GM10266 (cell line): ENCODE results near the gene SLC44A3.
"Not testable (repeated sequence)": the region's sequence is repeated elsewhere in the genome, so short reads cannot be mapped to it uniquely, and the experiment has no call there.

Experiments
- DNase-seq: peaks from one replicate; pipeline ENCODE4 v3.0.0; 2012; ENCODE audit errors: extremely low spot score
- TF ChIP-seq, protein P1 (sequence below): IDR thresholded peaks from 2 replicates; pipeline ENCODE4 v1.5.1; 2012; ENCODE audit warnings: mild to moderate bottlenecking, low read depth; ENCODE audit not compliant: control insufficient read depth, insufficient read depth; ENCODE audit errors: missing control alignments

The SLC44A3 gene

GRCh38 chr1:94832931-94833585, 12.9 kb downstream of the SLC44A3 start:
- no peak for DNase-seq
- TF ChIP-seq, protein P1, sequence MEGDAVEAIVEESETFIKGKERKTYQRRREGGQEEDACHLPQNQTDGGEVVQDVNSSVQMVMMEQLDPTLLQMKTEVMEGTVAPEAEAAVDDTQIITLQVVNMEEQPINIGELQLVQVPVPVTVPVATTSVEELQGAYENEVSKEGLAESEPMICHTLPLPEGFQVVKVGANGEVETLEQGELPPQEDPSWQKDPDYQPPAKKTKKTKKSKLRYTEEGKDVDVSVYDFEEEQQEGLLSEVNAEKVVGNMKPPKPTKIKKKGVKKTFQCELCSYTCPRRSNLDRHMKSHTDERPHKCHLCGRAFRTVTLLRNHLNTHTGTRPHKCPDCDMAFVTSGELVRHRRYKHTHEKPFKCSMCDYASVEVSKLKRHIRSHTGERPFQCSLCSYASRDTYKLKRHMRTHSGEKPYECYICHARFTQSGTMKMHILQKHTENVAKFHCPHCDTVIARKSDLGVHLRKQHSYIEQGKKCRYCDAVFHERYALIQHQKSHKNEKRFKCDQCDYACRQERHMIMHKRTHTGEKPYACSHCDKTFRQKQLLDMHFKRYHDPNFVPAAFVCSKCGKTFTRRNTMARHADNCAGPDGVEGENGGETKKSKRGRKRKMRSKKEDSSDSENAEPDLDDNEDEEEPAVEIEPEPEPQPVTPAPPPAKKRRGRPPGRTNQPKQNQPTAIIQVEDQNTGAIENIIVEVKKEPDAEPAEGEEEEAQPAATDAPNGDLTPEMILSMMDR, result no peak

GRCh38 chr1:94836891-94837290, 16.7 kb downstream of the SLC44A3 start:
- no peak for DNase-seq
- TF ChIP-seq, protein P1, result no peak

- not testable (repeated sequence) for DNase-seq
These were observed 20.2 kb downstream of the SLC44A3 start for GRCh38 chr1:94840381-94840780.

DNA sequence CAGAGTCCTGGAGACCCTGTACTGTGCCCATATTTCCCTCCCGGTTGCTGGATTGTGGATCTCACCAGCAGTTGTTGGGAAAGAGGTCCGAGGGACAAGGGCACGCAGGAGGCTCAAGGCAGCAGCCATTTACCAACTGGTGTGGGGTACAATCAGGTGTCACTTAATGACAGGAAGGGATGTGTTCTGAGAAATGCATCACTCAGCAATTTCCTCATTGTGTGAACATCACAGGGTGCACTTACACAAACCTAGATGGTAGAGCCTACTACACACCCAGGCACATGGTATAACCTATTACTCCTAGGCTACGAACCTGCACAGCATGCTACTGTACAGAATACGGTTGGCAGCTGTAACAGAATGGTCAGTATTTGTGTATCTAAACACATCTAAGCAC, 20.7 kb downstream of the SLC44A3 start:
- TF ChIP-seq, protein P1, result no peak
- no peak for DNase-seq

GRCh38 chr1:94843430-94843829, 23.3 kb downstream of the SLC44A3 start:
- TF ChIP-seq, protein P1, result no peak
- DNase-seq, result no peak

DNA sequence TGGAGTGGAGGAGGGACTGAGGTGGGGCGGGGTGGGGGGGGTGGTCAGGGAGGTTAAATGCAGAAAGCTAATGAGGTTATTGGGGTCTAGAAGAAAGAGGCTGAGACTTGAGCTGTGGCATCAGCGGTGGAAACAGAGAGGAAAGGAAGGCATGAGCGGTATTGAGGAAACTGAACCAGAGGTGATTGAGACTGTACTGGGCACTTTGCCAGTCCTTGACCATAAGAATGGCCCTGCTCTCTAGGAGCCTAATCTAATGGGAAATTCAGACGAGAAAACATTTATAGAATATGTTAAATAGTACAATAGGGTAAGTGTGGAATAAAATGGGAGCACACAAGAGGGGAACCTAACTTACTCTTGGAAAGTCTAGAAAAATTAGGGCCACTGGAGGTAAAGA, 23.7 kb downstream of the SLC44A3 start:
- TF ChIP-seq, protein P1, result no peak
- no peak for DNase-seq

DNA sequence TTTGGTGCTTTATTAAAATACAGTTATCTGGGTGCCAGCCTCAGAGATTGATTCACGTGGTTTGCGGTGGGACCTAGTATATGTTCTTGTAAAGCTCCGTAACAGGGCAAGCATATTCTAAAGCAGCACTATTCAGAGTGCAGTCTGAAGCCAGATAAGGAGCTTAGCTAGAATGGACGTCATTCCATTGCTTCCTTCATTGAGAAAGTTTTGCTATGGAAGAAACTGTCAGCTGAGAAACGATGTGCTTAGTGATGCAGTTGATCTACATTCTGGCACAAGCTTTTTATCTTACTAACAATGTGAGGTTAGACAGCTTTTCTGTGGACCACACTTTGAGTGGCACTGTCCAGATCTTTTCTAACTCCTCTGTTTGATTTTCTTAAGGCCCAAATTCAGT, 26.2 kb downstream of the SLC44A3 start:
- TF ChIP-seq, protein P1, result no peak
- no peak for DNase-seq

DNA sequence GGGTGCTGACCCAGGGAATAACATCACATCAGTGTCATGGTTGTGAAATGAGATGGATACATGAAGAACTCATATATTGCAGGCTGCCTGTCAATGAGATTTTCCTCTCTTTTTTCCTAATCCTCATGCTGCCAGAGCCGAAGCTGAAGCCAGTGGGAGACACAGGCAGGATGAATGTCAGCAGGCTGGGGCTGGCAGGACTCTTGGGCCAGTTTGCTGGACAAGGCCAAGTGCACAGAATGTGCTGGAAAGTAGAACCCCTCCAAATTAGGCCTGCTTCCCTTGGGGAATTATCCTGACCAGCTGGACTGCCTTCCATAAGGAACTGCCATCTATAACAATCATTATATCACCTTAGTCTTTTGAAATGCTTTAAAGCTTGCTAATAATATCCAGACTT, 31.4 kb downstream of the SLC44A3 start:
- DNase-seq, result no peak
- TF ChIP-seq, protein P1, result no peak
